ENCODE measurements around the gene ZNF316.

GRCh38 chr7:6652446-6653011 lies 15.4 kb downstream of the ZNF316 start:
- TF ChIP-seq POLR2AphosphoS5 (IDR thresholded peaks at IDR 0.05; ENCODE audit: low read depth, low read length) (no peak), TAF1 (IDR thresholded peaks at IDR 0.05; ENCODE audit: borderline replicate concordance, insufficient read depth, low read length) (no peak)
